ENCODE data around the gene RBMS3.

The RBMS3 gene

DNA sequence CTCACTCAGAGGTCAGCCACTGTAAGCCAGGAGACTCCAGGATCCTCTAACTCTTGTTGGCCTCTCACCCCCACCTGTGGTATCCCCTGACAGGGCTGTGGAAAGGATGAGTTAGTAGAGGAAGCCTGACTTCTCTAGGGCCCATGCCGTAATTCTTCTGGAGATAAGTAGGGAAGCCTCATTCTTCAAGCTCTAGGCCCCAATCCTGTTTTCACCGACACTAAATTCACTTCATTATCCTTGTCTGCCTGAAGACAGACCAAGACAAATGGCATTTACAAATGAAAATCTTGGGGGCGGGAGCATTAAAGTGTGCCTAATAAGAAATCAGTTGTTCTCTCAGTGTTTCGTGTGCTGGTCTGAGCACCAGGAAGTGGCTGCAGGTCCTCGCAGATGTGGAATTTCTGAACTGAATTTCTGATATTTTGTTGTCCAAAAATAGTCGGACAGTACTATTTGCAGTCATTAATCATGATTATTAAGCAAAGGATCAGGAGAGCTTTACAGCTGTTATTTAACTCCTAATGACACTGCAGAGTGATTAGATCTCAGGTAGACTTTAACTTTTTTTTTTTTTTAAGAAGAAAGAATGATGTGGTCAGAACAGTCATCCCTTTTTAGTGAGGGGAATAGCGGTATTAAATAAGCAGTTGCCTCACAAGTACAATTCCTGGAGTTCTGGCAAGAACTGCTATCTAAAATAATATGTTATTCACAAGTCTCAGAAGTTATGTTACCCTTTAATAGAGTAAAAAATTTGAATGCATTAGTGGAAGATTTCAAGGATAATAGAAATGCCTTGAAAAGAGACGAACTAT, 58.4 kb downstream of the RBMS3 start:
- TF ChIP-seq, protein P1, sequence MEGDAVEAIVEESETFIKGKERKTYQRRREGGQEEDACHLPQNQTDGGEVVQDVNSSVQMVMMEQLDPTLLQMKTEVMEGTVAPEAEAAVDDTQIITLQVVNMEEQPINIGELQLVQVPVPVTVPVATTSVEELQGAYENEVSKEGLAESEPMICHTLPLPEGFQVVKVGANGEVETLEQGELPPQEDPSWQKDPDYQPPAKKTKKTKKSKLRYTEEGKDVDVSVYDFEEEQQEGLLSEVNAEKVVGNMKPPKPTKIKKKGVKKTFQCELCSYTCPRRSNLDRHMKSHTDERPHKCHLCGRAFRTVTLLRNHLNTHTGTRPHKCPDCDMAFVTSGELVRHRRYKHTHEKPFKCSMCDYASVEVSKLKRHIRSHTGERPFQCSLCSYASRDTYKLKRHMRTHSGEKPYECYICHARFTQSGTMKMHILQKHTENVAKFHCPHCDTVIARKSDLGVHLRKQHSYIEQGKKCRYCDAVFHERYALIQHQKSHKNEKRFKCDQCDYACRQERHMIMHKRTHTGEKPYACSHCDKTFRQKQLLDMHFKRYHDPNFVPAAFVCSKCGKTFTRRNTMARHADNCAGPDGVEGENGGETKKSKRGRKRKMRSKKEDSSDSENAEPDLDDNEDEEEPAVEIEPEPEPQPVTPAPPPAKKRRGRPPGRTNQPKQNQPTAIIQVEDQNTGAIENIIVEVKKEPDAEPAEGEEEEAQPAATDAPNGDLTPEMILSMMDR (IDR thresholded peaks at IDR 0.05; ENCODE audit: extremely low read depth, insufficient read depth, missing control alignments), result no peak
- no peak for DNase-seq (ENCODE audit: low spot score)
- in situ Hi-C loops (cut with MboI; ENCODE audit: low pct_unique_long_range_greater_than_20kb, low sequenced_read_pairs, unreplicated experiment), result no loop called here

DNA sequence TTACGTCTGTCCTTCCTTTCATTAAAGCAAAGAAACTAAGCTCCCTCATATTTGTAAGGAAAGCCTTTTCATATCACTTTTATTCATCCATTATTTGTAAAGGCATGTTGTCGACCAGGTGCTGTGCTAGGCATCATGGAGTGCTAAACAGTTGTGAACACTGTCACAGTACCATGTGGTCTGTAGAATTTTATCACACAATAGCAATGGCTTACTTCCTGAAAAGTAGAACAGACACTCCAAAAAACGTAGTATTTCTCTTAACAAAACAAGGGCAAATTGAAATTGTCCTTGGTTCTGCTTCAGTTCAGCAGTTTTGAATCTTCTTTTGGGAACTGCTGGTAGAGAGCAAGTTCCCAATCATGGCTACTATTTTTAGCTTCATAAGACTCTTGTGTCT, 63.3 kb downstream of the RBMS3 start:
- DNase-seq (ENCODE audit: low spot score), result no peak
- TF ChIP-seq, protein P1 (IDR thresholded peaks at IDR 0.05; ENCODE audit: extremely low read depth, insufficient read depth, missing control alignments), result no peak
- in situ Hi-C loops (cut with MboI; ENCODE audit: low pct_unique_long_range_greater_than_20kb, low sequenced_read_pairs, unreplicated experiment), result no loop called here

DNA sequence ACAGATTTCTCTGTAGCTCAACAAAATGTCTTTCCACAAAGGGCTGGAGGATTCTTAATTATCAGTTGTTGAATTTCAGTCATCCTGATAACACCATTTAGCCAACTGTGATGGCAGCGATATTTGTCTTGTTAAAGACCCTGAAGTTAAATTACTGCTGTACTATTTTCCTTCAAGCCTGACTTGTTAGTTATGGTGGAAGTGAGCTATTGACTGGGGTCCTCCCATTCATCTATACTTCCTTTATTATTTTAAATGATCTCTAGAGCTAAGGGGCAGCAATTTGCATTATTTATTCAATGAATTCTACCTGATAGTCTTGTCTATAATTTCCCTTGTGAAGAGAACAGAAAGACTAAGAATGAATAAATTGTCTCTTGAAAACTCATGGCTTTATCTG, 64.1 kb downstream of the RBMS3 start:
- TF ChIP-seq, protein P1 (IDR thresholded peaks at IDR 0.05; ENCODE audit: extremely low read depth, insufficient read depth, missing control alignments), result no peak
- no peak for DNase-seq (ENCODE audit: low spot score)
- in situ Hi-C loops (cut with MboI; ENCODE audit: low pct_unique_long_range_greater_than_20kb, low sequenced_read_pairs, unreplicated experiment), result no loop called here

DNA sequence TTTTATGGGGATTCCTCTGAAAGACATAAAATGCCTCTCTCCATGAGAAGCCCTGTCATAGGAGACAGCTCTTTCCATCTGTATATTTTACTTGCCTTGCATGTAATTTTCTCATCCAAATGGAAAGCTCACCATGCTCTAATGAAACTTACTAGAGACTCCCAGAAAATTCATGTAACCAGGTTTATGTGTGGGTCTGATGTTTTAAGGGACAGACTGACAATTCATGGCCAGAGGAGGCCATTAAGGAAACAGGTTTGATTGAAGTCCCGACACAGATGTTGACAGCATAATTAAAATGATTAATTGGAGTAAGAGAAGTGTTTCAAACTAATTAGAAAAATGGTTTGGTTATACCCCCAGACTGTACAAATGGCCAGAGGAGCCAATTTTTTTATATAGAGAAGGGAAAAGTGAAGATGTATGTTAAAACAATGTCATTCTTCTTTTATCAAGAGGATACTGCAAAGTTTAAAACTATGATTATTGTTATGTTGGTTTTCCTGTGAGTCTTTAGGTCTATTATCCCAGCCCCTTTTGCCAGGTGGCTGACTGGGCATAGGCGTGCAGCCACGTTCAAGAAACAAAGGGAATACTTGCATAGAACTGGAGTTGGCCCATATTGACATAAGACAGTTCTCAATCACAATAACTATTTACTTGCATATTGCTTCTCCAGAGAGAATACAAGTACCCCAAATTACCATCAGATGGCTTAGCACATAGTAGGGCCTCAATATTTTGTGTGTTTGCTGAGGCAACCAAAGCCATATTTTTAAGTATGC, 64.8 kb downstream of the RBMS3 start:
- TF ChIP-seq, protein P1 (IDR thresholded peaks at IDR 0.05; ENCODE audit: extremely low read depth, insufficient read depth, missing control alignments), result no peak
- in situ Hi-C loops (cut with MboI; ENCODE audit: low pct_unique_long_range_greater_than_20kb, low sequenced_read_pairs, unreplicated experiment), result no loop called here
- no peak for DNase-seq (ENCODE audit: low spot score)

DNA sequence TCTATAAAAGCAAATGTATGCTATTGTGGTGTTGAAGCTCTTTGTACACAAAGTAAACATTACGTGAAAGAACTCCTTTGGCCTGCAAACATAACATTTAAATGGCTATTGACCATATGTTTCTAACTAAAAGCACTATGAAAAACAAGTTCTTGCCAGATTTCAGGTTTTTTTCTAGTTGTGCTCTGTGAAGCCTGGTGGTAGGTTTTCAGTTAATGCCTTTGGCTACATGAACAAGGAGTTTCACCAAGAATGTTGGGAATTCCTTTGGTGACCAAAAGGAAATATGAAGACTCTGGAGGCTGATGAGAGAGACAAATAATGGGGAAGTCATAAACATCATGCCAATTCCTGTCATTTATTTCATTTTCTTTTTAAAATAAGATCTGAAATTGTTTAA, 66.0 kb downstream of the RBMS3 start:
- in situ Hi-C loops (cut with MboI; ENCODE audit: low pct_unique_long_range_greater_than_20kb, low sequenced_read_pairs, unreplicated experiment), result no loop called here
- DNase-seq (ENCODE audit: low spot score), result no peak
- TF ChIP-seq, protein P1 (IDR thresholded peaks at IDR 0.05; ENCODE audit: extremely low read depth, insufficient read depth, missing control alignments), result no peak

DNA sequence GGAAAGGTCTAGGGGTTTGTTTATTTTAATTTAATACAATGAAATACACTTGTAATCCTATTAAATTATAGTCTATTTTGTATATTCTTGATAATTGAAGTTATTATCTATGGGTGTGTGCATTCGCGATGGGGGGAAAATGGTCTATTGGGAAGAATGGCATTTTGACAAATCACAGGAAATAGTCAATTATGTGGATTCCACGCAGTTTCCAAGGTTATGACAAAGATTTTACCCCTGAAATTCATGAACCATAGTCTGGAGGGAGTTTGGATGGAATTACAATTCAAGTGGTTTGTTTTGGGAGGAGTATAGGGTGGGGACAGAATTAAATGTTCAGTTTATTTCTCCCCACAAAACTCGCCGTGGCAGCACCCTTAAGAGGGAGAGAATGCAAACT, 66.5 kb downstream of the RBMS3 start:
- in situ Hi-C loops (cut with MboI; ENCODE audit: low pct_unique_long_range_greater_than_20kb, low sequenced_read_pairs, unreplicated experiment), result no loop called here
- no peak for DNase-seq (ENCODE audit: low spot score)
- TF ChIP-seq, protein P1 (IDR thresholded peaks at IDR 0.05; ENCODE audit: extremely low read depth, insufficient read depth, missing control alignments), result no peak
